Nephron progenitor cell (in vitro differentiated cells): ENCODE data around the gene STH.

Experiments
- DNase-seq: peaks from one replicate; pipeline ENCODE4 v3.0.0; 2021
- H3K27ac Mint-ChIP-seq: 2 replicates; pipeline ENCODE4 v1.8.0; 2021; ENCODE audit warnings: mild to moderate bottlenecking, moderate library complexity, mixed read lengths
- H3K27me3 Mint-ChIP-seq: 2 replicates; pipeline ENCODE4 v1.8.0; 2021; ENCODE audit warnings: mild to moderate bottlenecking, low read depth, mixed read lengths; ENCODE audit not compliant: poor library complexity
- H3K36me3 Mint-ChIP-seq: 2 replicates; pipeline ENCODE4 v1.8.0; 2021; ENCODE audit warnings: low read depth, mixed read lengths
- H3K4me1 Mint-ChIP-seq: 2 replicates; pipeline ENCODE4 v1.8.0; 2021; ENCODE audit warnings: mixed read lengths
- H3K4me3 Mint-ChIP-seq: 2 replicates; pipeline ENCODE4 v1.8.0; 2021; ENCODE audit warnings: mild to moderate bottlenecking, moderate library complexity, mixed read lengths
- H3K9me3 Mint-ChIP-seq: 2 replicates; pipeline ENCODE4 v1.8.0; 2021; ENCODE audit warnings: mild to moderate bottlenecking, moderate library complexity, mixed read lengths
- TF ChIP-seq, protein P1 (sequence below): fragments of 200-600 bp; sonication (generic); IDR thresholded peaks from 2 replicates; pipeline ENCODE4 v1.5.0; 2021; ENCODE audit warnings: antibody characterized with exemption

STH gene

DNA sequence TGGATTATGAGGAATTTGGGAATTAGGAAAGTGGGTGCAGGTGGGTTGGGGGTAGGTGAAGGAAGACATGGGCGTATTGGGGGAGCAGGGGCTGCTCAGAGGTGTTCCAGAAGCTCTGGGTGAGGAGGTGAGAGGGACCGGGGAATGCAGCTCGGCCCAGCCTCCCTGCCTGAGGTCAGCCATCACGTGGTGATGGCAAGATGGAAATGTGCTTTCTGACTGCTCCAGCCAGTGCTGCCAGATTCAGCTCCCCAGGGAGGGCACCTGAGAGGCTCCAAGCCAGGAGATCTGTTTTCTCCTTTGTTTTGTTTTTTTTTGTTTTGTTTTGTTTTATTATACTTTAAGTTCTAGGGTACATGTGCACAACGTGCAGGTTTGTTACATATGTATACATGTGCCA lies 35.2 kb upstream of the STH start:
- TF ChIP-seq, protein P1, sequence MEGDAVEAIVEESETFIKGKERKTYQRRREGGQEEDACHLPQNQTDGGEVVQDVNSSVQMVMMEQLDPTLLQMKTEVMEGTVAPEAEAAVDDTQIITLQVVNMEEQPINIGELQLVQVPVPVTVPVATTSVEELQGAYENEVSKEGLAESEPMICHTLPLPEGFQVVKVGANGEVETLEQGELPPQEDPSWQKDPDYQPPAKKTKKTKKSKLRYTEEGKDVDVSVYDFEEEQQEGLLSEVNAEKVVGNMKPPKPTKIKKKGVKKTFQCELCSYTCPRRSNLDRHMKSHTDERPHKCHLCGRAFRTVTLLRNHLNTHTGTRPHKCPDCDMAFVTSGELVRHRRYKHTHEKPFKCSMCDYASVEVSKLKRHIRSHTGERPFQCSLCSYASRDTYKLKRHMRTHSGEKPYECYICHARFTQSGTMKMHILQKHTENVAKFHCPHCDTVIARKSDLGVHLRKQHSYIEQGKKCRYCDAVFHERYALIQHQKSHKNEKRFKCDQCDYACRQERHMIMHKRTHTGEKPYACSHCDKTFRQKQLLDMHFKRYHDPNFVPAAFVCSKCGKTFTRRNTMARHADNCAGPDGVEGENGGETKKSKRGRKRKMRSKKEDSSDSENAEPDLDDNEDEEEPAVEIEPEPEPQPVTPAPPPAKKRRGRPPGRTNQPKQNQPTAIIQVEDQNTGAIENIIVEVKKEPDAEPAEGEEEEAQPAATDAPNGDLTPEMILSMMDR: no peak
- no peak for DNase-seq
- H3K36me3 Mint-ChIP-seq: no peaks in the 10 kb centered on the region
- peaks cover 4% of the 10 kb centered on the region for H3K4me1 Mint-ChIP-seq
- no peaks in the 10 kb centered on the region for H3K9me3 Mint-ChIP-seq
- H3K4me3 Mint-ChIP-seq: no peak overlapping the region
- peaks cover 38% of the 10 kb centered on the region for H3K27me3 Mint-ChIP-seq
- no peak overlapping the region for H3K27ac Mint-ChIP-seq

DNA sequence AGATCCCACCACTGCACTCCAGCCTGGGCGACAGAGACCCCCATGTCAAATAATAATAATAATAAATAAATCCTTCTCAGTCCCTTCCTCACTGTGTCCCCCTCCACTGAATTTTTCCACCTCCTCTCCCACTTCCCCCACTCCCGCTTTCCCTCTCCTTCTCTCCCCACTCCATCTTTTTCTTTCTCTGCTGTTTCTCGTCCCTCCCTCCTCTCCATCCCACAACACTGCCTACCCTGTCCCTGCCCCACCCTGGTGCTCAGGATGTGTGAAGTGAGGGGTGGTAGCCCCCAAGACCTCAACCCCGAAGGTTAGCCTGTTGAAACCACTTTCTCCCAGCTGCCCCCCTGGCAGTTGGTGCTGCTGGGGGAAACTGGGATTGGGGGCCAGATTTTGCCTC lies 34.4 kb upstream of the STH start:
- Mint-ChIP-seq H3K27me3 (peaks cover 41% of the 10 kb centered on the region), H3K9me3 (no peaks in the 10 kb centered on the region), H3K27ac (no peak overlapping the region), H3K36me3 (no peaks in the 10 kb centered on the region), H3K4me3 (no peak overlapping the region), H3K4me1 (peaks cover 4% of the 10 kb centered on the region)
- no peak for DNase-seq
- TF ChIP-seq, protein P1: no peak

DNA sequence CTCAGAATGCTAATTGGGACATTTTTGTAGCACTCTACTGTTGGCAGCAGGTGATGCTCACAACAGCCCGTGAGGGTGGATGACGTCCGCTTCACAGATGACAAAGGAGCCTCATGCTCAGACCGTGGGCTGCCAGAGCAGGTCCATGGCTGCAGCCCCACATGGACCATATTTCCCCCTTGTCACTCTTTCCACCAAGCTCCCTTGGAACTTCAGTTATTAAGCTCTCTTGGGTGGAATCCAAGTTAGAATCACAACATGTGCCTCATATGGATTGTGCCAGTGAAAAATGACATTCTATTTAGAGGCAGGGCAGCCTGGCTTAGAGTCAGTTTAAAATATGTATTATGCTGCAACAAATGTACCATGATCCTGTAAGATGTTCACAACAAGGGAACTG lies 33.2 kb upstream of the STH start:
- DNase-seq: no peak
- peaks cover 4% of the 10 kb centered on the region for H3K4me1 Mint-ChIP-seq
- no peaks in the 10 kb centered on the region for H3K9me3 Mint-ChIP-seq
- no peak overlapping the region for H3K4me3 Mint-ChIP-seq
- H3K27ac Mint-ChIP-seq: no peak overlapping the region
- H3K27me3 Mint-ChIP-seq: peaks cover 49% of the 10 kb centered on the region
- TF ChIP-seq, protein P1: no peak
- H3K36me3 Mint-ChIP-seq: no peaks in the 10 kb centered on the region

DNA sequence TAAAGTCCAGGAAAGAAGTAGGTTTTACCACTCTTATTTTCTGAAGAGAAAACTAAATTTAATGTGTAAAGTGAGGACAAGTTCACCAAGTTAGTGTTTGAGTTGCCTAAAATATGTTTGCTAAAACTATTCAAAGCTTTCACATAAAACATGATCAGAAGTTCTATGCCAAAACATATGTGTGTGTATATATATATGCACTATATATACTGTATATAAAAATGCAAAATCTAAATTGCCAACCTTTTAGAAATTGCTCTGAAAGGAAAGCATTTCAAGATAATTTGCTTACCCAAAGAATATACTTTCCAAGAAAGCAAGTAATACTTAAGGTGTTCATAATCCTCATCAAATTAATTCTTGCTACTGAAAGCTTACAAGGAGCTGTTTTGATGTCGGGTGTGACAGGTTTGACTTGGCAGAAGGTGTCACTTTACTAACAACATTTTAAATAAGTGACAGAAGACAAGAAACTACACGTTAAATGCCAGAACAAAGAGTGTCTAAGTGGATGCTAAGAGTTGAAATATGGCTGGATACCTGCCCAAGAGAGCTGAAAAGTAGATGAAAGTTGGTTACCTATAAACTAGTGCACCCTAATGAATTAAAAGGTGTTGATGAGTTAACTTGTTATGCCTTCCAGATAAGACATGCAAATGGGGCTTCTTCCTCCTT lies 32.3 kb upstream of the STH start:
- no peak for DNase-seq
- Mint-ChIP-seq H3K4me3 (no peak overlapping the region), H3K27ac (no peak overlapping the region), H3K4me1 (peaks cover 4% of the 10 kb centered on the region), H3K27me3 (peaks cover 50% of the 10 kb centered on the region), H3K36me3 (no peaks in the 10 kb centered on the region), H3K9me3 (no peaks in the 10 kb centered on the region)
- TF ChIP-seq, protein P1: no peak

DNA sequence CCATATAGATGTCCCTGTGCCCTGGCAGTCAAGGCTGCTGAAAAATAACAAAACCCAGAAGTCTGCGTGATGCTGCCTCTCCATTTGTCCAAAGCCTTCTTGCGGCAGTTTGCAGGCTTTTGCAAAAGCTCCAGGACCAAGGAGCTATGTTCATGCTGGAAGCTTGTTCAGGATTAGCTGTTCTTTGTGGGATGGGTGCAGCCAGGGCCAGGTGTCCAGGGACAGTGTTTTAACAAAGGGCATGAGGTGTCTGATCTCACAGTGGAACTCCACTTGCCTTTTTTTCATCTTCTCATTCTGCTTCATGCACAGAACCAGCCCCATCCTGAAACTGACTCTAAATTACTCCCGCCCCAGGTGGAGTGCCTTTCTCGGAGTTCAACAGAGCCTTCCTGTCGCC lies 31.7 kb upstream of the STH start:
- no peak for DNase-seq
- Mint-ChIP-seq H3K27me3 (peaks cover 50% of the 10 kb centered on the region), H3K4me1 (peaks cover 4% of the 10 kb centered on the region), H3K9me3 (no peaks in the 10 kb centered on the region), H3K27ac (no peak overlapping the region), H3K36me3 (no peaks in the 10 kb centered on the region), H3K4me3 (no peak overlapping the region)
- TF ChIP-seq, protein P1: no peak

DNA sequence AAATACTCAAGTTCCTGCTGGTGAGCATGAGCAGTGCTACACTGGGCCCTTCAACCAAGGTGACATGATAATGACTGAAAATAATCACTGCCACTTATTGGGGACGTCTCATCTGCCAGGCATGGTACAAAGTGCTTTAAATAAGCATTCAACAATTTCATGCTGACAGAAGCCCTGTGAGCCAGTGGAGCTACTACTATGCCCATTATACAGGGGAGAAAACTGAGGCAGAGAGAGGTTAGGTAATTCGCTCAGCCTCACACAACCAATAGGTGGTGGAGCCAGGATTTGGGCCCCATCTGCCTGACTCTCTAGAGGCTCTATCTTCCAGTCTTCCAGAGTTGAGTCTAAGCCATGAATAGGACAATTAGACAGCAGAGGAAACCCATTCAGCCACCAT lies 30.3 kb upstream of the STH start:
- Mint-ChIP-seq H3K4me1 (peaks cover 10% of the 10 kb centered on the region), H3K27me3 (peaks cover 53% of the 10 kb centered on the region), H3K27ac (no peak overlapping the region), H3K36me3 (no peaks in the 10 kb centered on the region), H3K4me3 (no peak overlapping the region), H3K9me3 (peaks cover 3% of the 10 kb centered on the region)
- TF ChIP-seq, protein P1: no peak
- no peak for DNase-seq
